NCI-H1105 (cell line): Measurements from ENCODE around the gene SPAG5.

Source experiments
- DNase-seq: peaks from one replicate; lab custom pipeline; 2025; lab: John Stamatoyannopoulos, UW

Gene SPAG5

GRCh38 chr17:28571361-28572122 lies 27.3 kb downstream of the SPAG5 start, which contains the start of gene PIGS:
TSS of gene PIGS (minus strand) at chr17:28571524. CDS start at chr17:28571496, 28 bp downstream.
- DNase-seq, result peak; percentile 91

DNA sequence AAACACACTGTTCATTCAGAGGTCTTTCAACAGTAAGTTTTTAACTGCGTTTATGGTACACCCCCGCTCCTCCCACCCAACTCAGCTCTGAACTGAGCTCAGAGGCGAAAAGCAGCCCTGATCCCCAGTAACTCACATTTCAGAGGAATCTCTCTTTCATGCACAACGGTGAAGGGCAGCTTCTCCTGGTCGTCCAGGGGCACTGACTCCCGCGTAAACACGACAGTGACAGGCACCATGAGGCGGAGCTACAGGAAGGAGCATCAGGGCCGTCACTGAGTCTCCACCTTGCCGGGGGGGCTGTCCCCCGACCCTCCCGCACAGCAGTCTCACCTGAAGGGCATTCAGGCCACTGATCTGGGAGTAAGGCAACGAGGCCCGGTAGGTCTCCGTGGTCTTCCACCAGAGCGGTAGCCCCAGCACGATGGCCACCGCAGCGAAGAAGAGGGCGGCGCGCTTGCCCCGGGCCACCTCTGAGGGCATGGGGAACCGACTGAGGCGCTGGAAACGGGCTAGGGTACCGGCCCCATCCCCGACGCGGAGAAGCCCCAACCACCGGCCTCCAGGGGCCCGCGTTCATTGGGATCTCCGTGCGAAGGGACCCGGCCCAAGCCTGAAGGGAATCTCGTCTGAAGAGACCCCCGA lies 28.0 kb downstream of the SPAG5 start:
- peak; percentile 40 for DNase-seq

DNA sequence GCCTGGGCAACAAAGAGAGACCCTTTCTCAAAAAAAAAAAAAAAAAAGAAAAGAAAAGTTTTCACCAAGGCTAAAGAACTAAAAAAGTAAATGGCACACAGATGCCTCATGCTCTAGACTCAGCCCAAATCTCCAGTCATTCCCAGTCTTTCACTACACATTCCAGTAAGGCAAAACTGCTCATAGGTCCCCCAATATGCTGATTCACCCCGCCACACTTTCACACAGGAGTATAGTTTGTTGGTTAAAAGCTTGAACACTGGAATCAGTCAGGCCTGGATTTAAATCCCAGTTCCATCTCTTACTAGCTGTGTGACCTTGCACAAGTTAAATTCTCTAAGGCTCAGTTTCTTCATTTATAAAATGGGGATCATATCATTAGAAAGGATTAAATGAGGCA lies 29.4 kb downstream of the SPAG5 start:
- DNase-seq, result no peak

DNA sequence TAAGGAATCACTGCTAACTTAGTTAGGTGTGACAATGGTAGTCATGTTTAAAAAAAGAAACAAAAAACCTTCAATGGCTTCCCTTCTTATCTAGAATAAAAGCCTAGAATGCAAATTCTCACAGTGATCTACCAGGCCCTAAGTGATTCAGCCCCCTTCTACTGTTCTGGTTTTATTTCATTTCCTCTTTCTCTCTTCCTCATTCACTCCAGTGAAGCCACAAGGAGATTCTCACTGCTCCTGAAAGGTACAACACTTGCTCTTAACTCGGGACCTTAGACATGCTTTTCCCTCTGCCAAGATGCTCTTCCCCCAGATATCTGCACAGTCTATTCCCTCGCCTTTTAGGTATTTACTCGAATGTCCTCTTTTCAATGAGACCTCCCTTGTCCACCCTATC lies 31.2 kb downstream of the SPAG5 start:
- DNase-seq, result no peak

DNA sequence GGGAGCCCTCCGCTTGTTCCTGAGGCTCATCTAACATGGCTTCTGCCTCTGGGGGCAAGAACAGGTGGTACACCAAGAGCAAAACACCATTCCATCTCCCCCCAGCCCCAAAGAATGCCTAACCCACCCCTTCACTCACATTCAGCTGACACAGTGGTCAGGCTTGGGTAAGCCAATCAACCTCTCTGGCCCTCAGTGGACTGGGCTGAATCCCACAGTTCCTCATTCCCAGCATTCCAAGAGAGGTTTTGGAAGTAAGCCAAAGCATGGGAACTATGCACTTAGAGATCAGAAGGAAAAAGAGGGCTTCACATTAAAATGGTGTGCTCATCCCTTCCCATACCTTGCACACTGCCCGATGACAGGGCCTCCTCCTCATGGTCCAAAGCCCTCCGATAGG lies 35.4 kb downstream of the SPAG5 start:
- DNase-seq, result no peak

- no peak for DNase-seq
Observed at GRCh38 chr17:28555022-28555421, 43.8 kb downstream of the SPAG5 start.

DNA sequence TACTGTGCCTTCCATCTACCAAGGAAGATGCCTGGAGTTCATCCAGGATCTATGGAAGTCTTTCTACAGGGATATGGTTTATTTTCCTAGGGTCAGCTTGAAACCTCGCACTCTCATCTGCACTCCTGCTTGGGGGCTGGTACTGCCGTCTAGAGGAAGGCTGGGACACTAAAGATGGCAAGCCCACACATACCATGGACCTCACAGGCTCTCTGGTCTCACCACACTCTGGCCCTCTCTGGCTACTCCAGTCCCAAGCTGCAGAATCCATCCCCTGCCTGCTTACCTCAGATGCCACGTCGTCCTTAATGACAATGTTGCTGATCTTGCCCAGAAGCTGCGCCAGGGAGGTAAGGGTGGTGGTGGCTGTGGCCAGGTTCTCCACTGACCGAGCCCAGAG lies 44.3 kb downstream of the SPAG5 start:
- DNase-seq, result no peak

DNA sequence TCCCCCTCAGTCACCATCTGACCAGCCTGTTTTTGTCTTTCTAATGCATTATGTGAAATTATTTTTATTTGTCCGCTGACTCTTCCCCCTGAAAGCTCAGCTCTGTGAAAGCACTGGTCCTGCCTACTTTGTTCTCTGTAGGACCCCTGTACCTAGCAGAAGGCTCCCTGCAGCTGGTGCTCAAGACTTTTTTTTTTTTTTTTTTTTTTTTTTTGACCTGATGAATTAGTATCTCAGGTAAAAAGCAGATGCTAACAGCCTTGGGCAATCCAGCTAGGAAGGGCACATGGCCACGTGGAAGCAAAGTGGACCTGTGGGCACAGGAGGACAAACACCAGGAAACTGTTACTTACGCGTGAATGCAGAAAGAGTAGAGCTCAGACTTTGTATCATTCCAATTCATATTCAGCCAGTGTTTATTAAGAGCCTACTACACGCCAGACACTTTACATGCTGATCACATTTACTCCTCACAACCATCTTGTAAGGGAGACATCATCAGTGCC lies 45.8 kb downstream of the SPAG5 start:
- no peak for DNase-seq

- DNase-seq, result peak; percentile 70
Observed at GRCh38 chr17:28552176-28552999, 46.4 kb downstream of the SPAG5 start, which contains the start of gene UNC119. TSS of gene UNC119 (minus strand) at chr17:28552624. CDS start at chr17:28552557, 67 bp downstream.

DNA sequence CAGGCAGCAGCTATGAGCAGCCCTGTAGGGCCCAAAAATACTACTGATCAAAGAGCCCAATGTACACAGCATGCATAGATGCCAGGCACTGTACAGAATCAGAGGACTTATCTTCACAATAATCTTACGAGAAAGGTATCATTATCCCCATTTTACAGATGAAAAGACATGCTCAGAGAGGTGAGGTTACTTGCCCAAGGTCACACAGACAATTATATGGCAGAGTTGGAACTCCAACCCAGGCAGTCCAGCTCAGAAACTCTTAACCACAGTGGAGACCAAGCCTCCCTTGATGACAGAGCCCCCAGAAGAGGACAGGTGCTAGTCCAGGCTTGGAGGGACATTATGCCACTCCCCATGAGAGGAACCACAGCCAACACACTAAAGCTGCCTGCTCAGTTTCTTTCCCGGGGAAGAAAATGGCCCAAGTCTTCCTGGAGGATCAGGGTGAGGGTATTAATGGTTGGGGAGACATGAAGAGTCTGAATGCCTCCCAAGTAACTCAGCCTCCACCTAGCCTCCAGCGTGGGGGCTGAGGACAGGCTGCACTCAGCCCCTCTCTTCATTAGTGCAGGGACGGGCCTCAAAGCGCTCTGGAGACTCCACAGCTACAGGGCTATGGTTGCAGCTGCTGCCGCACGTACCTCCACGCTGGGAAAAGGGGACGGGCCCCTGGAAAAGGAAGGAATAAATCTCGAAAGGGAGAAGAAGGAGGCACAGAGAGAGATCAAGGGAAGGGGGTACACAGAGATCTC lies 47.2 kb downstream of the SPAG5 start:
- no peak for DNase-seq

DNA sequence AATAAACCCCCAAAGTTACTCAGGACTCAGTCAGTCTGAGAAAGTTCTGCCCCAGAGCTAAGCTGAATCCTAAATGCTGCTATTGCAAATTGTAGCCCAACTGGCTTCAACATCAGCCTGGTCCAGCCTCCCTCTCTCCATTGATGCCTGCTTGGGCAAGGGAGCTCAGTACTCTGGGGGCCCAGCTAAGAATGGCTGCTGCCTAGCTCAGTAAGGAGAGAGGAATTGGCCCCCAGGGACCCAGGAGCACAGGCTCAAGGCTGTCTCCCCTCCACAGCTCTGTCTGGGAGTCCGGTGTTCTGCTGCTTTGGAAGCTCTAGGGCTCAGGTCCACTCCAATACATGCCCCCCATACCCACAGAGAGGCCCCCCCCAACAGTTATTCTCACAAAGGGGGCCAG lies 48.0 kb downstream of the SPAG5 start:
- DNase-seq, result no peak

- no peak for DNase-seq
Observed at GRCh38 chr17:28549236-28550132, 49.3 kb downstream of the SPAG5 start.

DNA sequence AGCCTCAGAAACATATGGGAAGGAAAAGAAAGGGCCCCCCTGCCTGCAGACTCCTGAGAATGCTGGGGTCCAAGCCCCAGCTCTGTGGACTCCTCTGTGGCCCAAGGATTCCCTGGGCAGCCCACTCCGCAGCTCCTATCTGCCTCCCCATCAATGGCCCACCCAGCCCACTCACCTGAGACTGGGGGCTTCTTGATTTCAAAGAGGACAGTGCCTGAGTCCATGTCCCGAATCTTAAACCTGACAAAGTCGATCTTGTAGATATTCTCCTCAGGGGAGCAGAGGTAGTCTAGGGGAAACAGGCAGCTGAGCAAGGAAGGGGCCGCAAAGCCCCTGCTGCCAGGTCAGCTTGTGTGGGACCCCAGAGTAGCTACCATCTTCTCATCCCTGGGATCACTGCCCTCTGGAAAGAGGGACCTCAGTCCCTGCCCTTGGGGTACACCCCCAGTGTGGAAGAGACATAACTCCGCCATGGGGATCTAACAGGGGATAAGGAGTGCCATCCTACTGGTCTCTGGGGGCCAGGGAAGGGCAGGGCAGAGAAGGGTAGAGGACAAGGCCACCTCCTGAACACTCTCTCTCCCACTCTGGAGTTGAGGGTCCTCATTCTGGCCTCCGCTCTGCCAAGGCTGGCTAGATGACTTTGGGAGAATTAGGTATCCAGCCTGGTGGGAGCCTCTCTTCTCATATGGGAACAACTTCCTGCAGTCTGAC lies 50.3 kb downstream of the SPAG5 start:
- DNase-seq, result no peak

DNA sequence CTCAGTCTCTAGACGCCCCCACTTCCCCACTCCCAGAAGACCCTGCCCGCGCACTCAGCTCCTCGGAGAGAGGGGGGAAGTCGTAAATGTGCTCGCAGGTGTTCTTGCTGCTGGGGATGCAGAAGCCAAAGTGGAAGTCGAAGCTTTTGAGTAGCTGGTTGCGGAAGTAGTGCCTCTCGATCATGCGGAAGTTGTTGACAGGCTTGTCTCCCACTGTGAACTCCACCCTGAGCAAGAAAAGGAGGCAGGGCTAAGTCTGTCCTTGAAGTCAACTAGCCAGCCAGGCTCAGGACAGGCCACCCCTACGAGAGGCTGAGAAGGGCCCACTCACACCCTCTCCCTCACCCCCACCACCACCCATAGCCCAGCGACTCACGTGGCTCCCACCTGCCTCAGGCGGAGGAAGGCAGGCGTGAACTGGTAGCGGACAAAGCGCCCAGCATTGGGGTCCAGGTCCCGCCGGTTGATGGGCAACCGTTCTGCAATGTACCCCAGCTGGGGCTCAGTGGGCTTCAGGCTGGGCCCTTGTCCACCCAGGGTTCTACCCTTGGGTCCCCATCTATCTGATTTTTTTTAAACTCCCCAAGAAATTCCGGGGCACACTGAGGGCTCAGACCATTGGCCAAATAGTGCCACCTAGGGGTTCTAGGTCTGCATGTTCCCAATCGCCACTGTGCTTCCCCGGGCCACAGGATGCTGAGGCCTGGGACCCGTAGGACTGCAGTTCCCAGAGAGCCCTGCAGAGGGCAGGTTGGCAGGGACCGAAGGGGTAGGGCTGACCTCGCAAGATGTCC lies 51.0 kb downstream of the SPAG5 start:
- peak; percentile 13 for DNase-seq

GRCh38 chr17:28547096-28547622 lies 51.7 kb downstream of the SPAG5 start:
- no peak for DNase-seq

DNA sequence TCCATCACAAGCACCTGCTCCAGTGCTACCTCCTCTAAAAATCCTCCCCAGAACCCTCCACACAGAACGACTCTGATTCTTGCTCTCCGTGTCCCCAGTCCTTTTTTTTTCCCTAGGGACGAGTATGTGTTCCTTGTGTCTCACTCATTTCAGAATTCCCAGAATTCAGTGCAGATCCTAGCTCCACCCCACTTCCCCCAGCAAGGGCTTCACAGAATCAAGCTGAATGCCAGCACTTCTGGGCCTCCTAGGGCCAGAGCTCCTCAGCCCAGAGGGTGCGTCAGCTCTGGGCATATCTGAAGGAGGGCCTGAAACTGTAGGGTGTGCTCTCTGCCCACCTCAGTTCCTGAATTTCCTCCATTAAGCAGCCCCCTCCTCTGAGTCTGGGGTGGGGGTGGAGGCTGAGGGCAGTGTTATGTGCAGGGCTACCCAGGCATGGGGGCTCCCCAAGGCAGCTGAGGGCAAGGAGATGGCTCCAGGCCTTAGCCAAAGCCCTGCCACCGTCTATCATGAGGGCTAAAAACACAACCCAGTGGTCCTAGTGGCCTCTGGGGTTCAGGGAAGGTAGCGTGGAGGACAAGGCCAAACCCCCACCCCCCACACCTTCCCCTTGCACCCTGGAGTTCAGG lies 52.9 kb downstream of the SPAG5 start:
- no peak for DNase-seq

DNA sequence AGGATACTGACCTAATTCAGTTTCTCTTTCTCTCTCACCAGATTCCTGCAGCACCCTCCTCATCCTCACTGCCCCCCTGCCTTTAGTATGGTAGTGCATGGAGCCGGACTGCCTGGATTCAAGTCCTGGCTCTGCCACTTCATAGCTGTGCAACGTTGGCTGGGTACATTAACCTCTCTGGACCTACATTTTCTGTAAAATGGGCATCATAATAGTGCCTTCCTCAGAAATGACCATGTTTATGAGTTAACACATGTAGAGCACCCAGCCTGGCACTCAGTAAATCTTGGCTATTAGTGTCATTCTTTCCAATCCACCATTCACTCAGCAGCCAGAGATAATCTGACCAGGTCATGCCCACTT lies 53.7 kb downstream of the SPAG5 start:
- no peak for DNase-seq

DNA sequence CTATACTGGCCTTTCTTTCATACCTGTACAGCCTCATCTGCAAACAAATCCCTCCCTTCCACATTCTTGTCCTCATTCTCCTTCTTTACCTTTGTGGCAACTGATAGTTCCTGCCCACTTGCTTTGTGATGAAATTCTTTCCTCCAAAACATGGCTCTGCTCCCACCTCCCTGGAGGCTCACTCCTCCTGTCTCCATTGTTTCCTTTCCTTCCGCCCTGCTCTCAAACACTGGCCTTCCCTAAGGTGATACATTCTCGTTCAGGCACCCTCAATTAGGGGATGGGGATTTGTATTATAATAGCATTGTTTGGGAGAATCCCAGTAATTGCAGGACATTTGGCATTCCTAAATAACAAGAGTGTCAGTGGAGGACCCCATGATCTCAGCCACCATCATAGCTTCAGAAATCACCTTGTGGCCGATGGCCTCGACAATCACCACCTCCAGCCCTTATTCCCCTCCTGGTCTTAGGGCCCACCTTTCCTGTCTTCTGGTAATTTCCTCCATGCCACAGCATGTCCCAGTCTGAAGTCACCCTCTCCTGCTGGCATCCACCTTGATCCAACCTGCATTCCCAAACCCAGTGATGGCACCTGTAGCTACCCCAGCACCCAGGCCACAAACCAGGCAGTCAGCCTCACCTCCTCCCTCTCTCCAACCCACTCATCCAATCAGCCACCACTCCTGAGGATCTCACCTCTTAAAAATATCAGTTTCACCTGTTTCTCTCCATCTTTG lies 54.3 kb downstream of the SPAG5 start:
- DNase-seq, result no peak
